AG10803 (cell line): ENCODE data around the gene KIF25.

ENCODE experiments used
- DNase-seq: peaks from one replicate; pipeline ENCODE4 v3.0.0; 2010; ENCODE audit warnings: low read depth
- H3K4me3 ChIP-seq: 2 replicates; pipeline ENCODE4 v1.5.1; 2011; ENCODE audit warnings: mild to moderate bottlenecking, low read length, control low read depth
- TF ChIP-seq, protein P1 (sequence below): conservative IDR thresholded peaks from 2 replicates; pipeline ENCODE4 v1.5.1; 2011; ENCODE audit warnings: mild to moderate bottlenecking, low read length, control low read depth, inconsistent platforms

KIF25 gene

DNA sequence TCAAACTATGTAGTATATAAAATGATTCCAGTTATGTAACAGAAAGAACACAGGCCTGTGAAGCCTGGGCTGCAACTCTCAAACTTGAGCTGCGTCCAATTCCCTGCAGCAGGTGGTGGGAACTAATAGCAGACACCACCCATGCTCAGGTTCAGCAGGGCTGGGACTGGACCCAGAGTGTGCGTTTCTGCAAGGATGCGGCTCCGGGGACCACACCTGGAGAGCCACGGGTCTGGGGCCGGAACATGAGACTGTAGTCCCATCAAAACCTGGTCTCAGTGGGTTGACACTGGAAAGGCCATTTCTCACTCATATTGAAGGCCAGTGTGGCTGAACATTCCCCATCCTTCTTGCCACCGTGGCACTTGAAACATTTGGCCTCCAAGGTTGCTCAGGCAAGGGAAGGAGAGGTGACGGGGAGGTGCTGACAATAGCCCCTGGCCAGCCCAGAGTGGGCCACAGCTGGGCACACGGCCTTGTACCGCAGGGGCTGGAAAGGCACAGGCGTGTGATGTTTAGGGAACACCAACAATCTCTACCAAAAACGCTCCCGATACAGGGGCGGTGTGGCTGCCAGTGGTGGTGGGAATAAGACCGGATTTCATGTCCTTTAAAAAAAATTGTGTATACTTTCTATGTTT is 43.5 kb downstream of the KIF25 start:
- DNase-seq, result no peak
- no peak overlapping the region for H3K4me3 ChIP-seq
- TF ChIP-seq, protein P1, sequence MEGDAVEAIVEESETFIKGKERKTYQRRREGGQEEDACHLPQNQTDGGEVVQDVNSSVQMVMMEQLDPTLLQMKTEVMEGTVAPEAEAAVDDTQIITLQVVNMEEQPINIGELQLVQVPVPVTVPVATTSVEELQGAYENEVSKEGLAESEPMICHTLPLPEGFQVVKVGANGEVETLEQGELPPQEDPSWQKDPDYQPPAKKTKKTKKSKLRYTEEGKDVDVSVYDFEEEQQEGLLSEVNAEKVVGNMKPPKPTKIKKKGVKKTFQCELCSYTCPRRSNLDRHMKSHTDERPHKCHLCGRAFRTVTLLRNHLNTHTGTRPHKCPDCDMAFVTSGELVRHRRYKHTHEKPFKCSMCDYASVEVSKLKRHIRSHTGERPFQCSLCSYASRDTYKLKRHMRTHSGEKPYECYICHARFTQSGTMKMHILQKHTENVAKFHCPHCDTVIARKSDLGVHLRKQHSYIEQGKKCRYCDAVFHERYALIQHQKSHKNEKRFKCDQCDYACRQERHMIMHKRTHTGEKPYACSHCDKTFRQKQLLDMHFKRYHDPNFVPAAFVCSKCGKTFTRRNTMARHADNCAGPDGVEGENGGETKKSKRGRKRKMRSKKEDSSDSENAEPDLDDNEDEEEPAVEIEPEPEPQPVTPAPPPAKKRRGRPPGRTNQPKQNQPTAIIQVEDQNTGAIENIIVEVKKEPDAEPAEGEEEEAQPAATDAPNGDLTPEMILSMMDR, result no peak

DNA sequence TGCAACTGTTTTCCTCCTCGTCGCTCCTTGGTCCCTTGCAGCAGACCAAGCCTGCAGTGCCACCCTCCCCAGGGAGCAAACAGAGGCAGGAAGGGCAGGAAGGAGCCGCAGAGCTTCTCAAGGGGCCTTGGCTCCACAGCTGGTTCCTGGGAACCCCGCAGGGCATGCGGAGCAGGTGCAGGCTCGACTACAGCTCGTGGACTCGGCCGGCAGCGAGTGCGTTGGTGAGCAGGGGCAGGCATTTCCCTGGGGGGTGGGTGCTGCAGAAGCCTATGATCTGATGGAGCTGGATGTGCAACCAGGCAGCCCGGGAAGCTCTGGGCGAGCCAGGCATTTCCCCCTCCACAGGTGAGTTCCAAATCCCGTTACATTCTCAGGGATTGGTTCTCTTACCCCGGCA is 44.5 kb downstream of the KIF25 start:
- TF ChIP-seq, protein P1, result no peak
- no peak for DNase-seq
- H3K4me3 ChIP-seq, result no peak overlapping the region

DNA sequence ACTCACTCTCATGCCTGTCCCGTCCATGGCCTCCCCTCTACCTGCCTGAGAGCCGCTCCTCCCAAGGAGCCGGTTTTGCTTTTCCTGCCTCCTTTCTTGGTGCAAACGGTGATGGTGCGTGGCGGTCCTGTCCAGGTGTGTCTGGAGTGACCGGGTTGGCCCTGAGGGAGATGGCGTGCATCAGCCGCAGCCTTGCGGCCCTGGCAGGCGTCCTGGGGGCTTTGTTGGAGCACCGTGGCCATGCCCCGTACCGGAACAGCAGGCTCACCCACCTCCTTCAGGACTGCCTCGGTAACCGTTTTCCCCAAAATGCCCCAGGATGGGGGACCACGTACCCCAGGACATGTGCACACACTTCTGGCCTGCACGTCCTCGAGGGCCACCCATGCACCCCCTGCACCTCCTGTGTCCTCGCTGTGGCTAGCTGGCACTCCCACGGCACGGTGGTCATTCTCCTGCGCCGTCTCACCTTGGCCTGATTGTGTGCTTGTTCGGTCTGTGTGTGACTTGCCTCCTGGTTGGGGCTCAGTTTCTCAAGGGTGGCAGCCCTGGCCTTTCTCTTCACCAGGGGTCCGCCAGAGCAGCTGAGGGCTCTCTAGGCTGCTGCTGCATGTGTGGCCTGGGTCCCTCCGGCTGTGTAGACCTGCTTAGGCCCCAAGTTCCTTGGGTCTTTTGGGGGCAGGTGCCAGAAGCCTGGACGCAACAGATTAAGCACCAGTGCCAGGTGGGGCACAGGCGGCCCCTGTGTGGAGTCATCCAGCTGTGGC is 45.1 kb downstream of the KIF25 start:
- H3K4me3 ChIP-seq, result no peak overlapping the region
- TF ChIP-seq, protein P1, result no peak
- DNase-seq, result no peak

DNA sequence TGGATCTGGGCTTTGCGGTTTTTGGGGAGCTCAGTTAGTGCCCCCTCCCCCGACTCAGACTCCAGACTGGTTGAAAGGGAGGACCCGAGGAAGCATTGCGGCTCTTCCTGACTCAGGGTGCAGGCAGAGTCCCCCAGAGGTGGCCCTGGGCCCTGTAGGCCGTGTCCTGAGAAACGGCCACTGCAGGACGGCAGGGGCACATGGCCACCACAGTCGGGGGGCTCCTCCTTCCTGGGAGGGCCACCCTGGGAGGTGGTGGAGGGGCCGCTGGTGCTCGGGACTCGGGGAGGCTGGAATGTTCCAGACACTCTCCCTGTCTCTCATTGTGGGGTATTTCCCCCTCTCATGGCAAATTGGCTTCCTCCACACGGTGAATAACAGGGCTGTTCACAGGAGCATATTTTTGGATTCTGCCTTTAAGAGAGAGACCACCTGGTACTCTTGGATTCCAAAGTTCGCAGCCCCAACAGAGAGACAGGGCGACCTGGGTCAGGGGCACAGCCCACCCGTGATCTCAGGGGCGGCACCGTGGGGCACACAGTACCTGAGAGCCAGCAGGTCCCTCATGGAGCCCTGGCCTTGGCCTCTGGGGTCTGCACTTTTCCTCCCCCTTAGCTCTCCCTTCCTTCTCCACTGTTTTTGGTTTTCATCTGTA is 45.8 kb downstream of the KIF25 start:
- TF ChIP-seq, protein P1, result no peak
- no peak for DNase-seq
- H3K4me3 ChIP-seq, result no peak overlapping the region

DNA sequence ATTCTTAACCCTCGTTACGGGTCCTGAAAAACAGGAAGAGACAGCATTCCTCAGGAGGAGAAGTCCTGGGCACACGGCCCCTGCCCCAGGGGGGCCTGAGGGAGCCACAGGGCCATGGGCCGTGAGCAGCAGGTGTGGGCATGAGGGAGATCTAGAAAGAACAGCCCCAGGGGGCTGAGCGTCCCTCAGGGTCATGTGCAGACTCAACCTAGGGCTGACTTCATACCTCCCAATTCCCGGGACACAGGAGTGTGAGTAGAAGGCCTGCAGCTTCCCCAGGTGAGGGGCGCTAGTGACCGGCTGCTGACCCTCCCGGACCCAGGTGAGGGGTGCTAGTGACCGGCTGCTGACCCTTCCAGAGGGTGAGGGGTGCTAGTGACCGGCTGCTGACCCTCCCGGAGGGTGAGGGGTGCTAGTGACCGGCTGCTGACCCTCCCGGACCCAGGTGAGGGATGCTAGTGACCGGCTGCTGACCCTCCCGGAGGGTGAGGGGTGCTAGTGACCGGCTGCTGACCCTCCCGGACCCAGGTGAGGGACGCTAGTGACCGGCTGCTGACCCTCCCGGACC is 46.5 kb downstream of the KIF25 start:
- no peak for DNase-seq

DNA sequence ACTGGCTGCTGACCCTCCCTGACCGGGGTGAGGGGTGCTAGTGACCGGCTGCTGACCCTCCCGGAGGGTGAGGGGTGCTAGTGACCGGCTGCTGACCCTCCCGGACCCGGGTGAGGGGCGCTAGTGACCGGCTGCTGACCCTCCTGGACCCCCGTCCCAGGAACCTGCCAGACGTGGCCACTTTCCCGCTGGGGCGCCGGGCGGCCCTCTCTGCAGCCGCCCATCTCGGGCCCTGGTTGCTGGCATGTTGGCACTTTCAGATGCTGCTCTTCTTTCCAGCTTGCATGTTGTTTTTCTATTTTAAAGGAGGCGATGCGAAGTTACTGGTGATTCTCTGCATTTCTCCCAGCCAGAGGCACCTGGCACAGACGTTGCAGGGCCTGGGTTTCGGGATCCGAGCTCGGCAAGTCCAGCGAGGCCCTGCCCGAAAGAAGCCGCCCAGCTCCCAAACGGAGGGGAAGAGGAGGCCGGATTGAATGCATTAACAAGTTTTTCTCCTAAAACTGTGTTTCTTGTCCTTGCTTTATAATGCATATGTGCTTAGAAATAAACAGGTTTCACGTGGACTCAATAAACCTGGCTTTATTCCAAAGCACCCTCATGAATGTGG is 47.2 kb downstream of the KIF25 start:
- TF ChIP-seq, protein P1, result no peak
- no peak overlapping the region for H3K4me3 ChIP-seq
- DNase-seq, result no peak

More for the DNA sequence above, 46.5 kb downstream of the KIF25 start:
- TF ChIP-seq, protein P1, result no peak
- no peak overlapping the region for H3K4me3 ChIP-seq
